MM.1S (cell line): ENCODE measurements around the gene GATAD2A.

Experiments
- DNase-seq: peaks from one replicate; pipeline ENCODE4 v3.0.0-alpha.2; 2015
- H2AFZ ChIP-seq: fragments of 300-600 bp; sonication (generic); 2 replicates; pipeline ENCODE4 v1.6.0; 2016; ENCODE audit warnings: antibody characterized with exemption, low read length
- H3F3A ChIP-seq: fragments of 300-600 bp; sonication (generic); 2 replicates; pipeline ENCODE4 v1.6.1; 2016; ENCODE audit warnings: mild to moderate bottlenecking, antibody characterized with exemption, low read length, moderate library complexity, mixed read lengths; ENCODE audit not compliant: insufficient read depth
- H3K27ac ChIP-seq: fragments of 300-600 bp; sonication (generic); 2 replicates; pipeline ENCODE4 v1.5.1; 2016; ENCODE audit warnings: mild to moderate bottlenecking, low read length
- H3K27me3 ChIP-seq: fragments of 300-600 bp; sonication (generic); replicated peaks from 2 replicates; pipeline ENCODE4 v1.6.0; 2016; ENCODE audit warnings: low read length; ENCODE audit not compliant: insufficient read depth
- H3K36me3 ChIP-seq: fragments of 300-600 bp; sonication (generic); replicated peaks from 2 replicates; pipeline ENCODE4 v1.6.1; 2016; ENCODE audit warnings: mild to moderate bottlenecking, low read length, mixed read lengths; ENCODE audit not compliant: insufficient read depth
- H3K4me1 ChIP-seq: fragments of 300-600 bp; sonication (generic); 2 replicates; pipeline ENCODE4 v1.6.1; 2016; ENCODE audit warnings: low read length, mixed read lengths
- H3K4me2 ChIP-seq: fragments of 300-600 bp; sonication (generic); 2 replicates; pipeline ENCODE4 v1.6.0; 2016; ENCODE audit warnings: low read depth, low read length
- H3K4me3 ChIP-seq: fragments of 300-600 bp; sonication (generic); 2 replicates; pipeline ENCODE4 v1.5.1; 2016; ENCODE audit warnings: low read length, mixed read lengths
- H3K79me2 ChIP-seq: fragments of 300-600 bp; sonication (generic); 2 replicates; pipeline ENCODE4 v1.6.1; 2016; ENCODE audit warnings: mixed run types, low read length, mixed read lengths
- H3K9ac ChIP-seq: fragments of 300-600 bp; sonication (generic); 2 replicates; pipeline ENCODE4 v1.6.1; 2016; ENCODE audit warnings: low read length, mixed read lengths
- H3K9me2 ChIP-seq: fragments of 300-600 bp; sonication (generic); replicated peaks from 2 replicates; pipeline ENCODE4 v1.6.1; 2016; ENCODE audit warnings: mild to moderate bottlenecking, low read length, mixed read lengths; ENCODE audit not compliant: insufficient read depth
- H3K9me3 ChIP-seq: fragments of 300-600 bp; sonication (generic); replicated peaks from 2 replicates; pipeline ENCODE4 v1.6.1; 2016; ENCODE audit warnings: mild to moderate bottlenecking, low read length, mixed read lengths; ENCODE audit not compliant: insufficient read depth
- H4K20me1 ChIP-seq: fragments of 300-600 bp; sonication (generic); 2 replicates; pipeline ENCODE4 v1.6.1; 2016; ENCODE audit warnings: mild to moderate bottlenecking, low read length, moderate library complexity, mixed read lengths; ENCODE audit not compliant: insufficient read depth
- EZH2 ChIP-seq: fragments of 300-600 bp; sonication (generic); optimal IDR thresholded peaks from 2 replicates; pipeline ENCODE3; 2017; ENCODE audit warnings: low read depth, mild to moderate bottlenecking, antibody characterized with exemption, low read length, mixed read lengths
- EZH2phosphoT487 ChIP-seq: fragments of 300-600 bp; sonication (generic); IDR thresholded peaks from 2 replicates; pipeline ENCODE4 v1.6.1; 2018; ENCODE audit warnings: antibody characterized with exemption, low read length
- TF ChIP-seq, protein P1 (sequence below): fragments of 300-600 bp; sonication (generic); IDR thresholded peaks from 2 replicates; pipeline ENCODE4 v1.5.1; 2016; ENCODE audit warnings: antibody characterized with exemption, low read length, mixed read lengths

The GATAD2A gene

DNA sequence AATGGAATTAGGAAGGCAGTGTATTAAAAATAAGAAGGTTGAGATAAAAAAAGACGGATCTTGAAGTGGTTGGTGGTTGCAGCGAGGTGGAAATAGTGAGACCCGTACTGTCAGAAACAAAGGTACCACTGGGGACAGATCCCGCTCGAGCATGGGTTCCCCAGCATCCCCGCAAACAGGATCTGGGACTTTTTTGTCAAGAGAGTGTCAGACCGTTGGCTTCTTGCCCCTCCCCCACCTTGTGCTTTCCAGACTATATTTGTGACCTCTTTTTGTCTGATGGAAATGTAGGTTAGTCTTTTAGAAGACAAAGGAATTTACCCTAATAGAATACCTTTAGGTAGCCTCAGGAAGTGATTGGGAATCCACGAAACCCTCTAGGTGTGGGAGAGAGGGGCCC lies 4.2 kb downstream of the GATAD2A start:
- TF ChIP-seq, protein P1, sequence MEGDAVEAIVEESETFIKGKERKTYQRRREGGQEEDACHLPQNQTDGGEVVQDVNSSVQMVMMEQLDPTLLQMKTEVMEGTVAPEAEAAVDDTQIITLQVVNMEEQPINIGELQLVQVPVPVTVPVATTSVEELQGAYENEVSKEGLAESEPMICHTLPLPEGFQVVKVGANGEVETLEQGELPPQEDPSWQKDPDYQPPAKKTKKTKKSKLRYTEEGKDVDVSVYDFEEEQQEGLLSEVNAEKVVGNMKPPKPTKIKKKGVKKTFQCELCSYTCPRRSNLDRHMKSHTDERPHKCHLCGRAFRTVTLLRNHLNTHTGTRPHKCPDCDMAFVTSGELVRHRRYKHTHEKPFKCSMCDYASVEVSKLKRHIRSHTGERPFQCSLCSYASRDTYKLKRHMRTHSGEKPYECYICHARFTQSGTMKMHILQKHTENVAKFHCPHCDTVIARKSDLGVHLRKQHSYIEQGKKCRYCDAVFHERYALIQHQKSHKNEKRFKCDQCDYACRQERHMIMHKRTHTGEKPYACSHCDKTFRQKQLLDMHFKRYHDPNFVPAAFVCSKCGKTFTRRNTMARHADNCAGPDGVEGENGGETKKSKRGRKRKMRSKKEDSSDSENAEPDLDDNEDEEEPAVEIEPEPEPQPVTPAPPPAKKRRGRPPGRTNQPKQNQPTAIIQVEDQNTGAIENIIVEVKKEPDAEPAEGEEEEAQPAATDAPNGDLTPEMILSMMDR = no peak
- TF ChIP-seq EZH2 (no peak), EZH2phosphoT487 (no peak)
- Histone ChIP-seq H4K20me1 (peaks cover 48% of the 10 kb centered on the region), H3K9me2 (no peaks in the 10 kb centered on the region), H3K36me3 (no peaks in the 10 kb centered on the region), H3K4me2 (no peak overlapping the region), H3K4me3 (no peak overlapping the region), H3F3A (peaks cover 16% of the 10 kb centered on the region), H3K4me1 (peaks cover 11% of the 10 kb centered on the region), H2AFZ (no peak overlapping the region), H3K9me3 (no peaks in the 10 kb centered on the region), H3K79me2 (peaks cover 85% of the 10 kb centered on the region), H3K27me3 (no peaks in the 10 kb centered on the region), H3K9ac (no peak overlapping the region), H3K27ac (no peak overlapping the region)
- no peak for DNase-seq

DNA sequence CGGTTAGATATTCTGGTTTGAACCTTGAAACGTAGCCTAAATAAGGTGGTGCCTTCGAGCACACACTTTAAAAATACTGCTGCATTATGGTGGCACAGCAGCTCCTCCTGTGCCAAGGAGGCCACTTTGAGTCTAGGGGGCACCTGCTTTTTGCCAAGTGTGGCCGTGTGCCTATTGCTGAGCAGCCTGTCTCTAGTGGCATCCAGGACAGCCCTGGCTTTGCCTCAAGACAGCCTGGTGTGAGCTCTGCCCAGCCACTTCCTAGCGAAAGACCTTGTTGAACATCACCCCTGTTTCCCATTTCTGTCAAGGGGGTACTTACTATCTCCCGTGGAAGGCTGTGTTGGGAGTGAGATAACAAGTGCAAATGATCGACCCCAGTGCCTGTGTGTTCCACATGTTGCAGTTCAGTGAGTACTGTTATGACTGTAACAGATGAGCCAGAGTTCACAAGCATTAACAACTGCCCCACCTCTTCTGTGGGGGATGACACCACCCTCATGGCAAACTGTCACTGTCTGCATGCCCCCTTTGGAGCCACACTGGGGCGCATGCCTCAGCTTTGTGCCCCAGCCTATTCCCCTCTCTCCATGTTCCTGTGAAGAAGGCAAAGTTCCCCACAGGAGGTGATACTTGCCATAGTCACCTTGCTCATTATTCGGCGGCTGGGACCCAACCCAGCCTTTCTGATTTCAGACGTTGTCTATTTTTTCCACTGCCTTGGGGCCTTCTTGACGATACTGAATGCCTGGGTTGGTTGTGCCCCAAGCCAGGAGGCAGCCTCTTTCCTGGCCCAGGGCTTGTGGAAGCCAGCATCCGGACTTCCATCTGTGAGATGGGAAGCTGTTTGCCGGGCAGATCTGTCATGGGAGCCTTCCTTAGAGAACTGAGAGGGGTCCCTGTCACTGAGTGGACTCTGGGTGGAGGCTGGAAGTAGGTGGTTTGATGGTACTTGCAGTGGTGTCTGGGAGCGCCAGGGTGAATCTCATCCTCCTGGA lies 5.4 kb downstream of the GATAD2A start:
- peaks cover 9% of the 10 kb centered on the region for H3F3A ChIP-seq
- no peaks in the 10 kb centered on the region for H3K9me2 ChIP-seq
- TF ChIP-seq, protein P1 = no peak
- TF ChIP-seq EZH2 (no peak), EZH2phosphoT487 (no peak)
- H3K4me1 ChIP-seq = peaks cover 5% of the 10 kb centered on the region
- no peaks in the 10 kb centered on the region for H3K9me3 ChIP-seq
- H3K27ac ChIP-seq = no peak overlapping the region
- no peak for DNase-seq
- H3K9ac ChIP-seq = no peak overlapping the region
- H3K4me2 ChIP-seq = no peak overlapping the region
- peaks cover 49% of the 10 kb centered on the region for H4K20me1 ChIP-seq
- peaks cover 97% of the 10 kb centered on the region for H3K79me2 ChIP-seq
- H3K4me3 ChIP-seq = no peak overlapping the region
- H2AFZ ChIP-seq = no peak overlapping the region
- H3K27me3 ChIP-seq = no peaks in the 10 kb centered on the region
- no peaks in the 10 kb centered on the region for H3K36me3 ChIP-seq

DNA sequence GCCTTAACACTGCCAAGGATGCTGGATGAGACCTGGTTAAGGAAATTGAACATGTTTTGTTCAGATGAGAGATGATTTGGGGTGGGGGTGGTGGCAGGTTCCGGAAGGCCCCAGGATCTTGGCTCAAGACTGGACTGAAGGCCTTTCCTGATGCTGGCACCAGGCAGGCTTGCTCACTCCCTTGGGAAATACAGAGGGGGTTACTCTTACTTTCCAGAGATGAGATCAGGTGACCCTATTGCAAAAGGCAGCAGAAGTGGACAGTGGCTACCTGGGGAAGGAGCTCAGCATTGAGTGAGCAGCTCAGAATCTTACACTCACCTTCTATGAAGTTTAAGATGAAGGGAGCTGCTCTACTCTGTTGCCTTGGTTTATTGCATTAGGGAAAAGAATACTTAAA lies 10.8 kb downstream of the GATAD2A start:
- peaks cover 96% of the 10 kb centered on the region for H3K79me2 ChIP-seq
- H3K9ac ChIP-seq = no peak overlapping the region
- H3K4me2 ChIP-seq = no peak overlapping the region
- H4K20me1 ChIP-seq = peaks cover 33% of the 10 kb centered on the region
- no peaks in the 10 kb centered on the region for H3K4me1 ChIP-seq
- H3K9me3 ChIP-seq = no peaks in the 10 kb centered on the region
- H3K9me2 ChIP-seq = no peaks in the 10 kb centered on the region
- H3K36me3 ChIP-seq = no peaks in the 10 kb centered on the region
- DNase-seq = no peak
- no peaks in the 10 kb centered on the region for H3F3A ChIP-seq
- H3K27me3 ChIP-seq = no peaks in the 10 kb centered on the region
- H3K27ac ChIP-seq = no peak overlapping the region
- TF ChIP-seq, protein P1 = no peak
- TF ChIP-seq EZH2 (no peak), EZH2phosphoT487 (no peak)
- H2AFZ ChIP-seq = no peak overlapping the region
- H3K4me3 ChIP-seq = no peak overlapping the region
